CD4-positive, alpha-beta T cell treated with Interleukin-6 for 4 hours (primary cell): ENCODE results near the gene UTP25.
"Not testable (repeated sequence)": the region's sequence is repeated elsewhere in the genome, so short reads cannot be mapped to it uniquely, and the experiment has no call there.

Source experiments
- DNase-seq: peaks from one replicate; pipeline ENCODE4 v3.0.0-alpha.2; 2020; ENCODE audit warnings: mixed read lengths

Gene UTP25

GRCh38 chr1:209827384-209828262, at the start of gene UTP25:
Gene UTP25 (plus strand): TSS chr1:209827972. CDS start chr1:209828064, 92 bp downstream.
- DNase-seq, result peak; percentile 92

GRCh38 chr1:209778102-209778501, 49.7 kb upstream of the UTP25 start:
- no peak for DNase-seq

- no peak for DNase-seq
These were observed 47.5 kb upstream of the UTP25 start for GRCh38 chr1:209780268-209780667.

- DNase-seq, result no peak
These were observed 44.4 kb upstream of the UTP25 start for GRCh38 chr1:209783386-209783785.

- DNase-seq, result peak; percentile 99
These were observed 43.3 kb upstream of the UTP25 start, which contains the start of gene C1orf74 for GRCh38 chr1:209784265-209785169. Gene C1orf74 (minus strand): TSS chr1:209784559. CDS start chr1:209783634, 925 bp downstream.

- no peak for DNase-seq
These were observed 42.2 kb upstream of the UTP25 start for GRCh38 chr1:209785592-209785991.

GRCh38 chr1:209786146-209786545, 41.6 kb upstream of the UTP25 start:
- no peak for DNase-seq

- DNase-seq, result no peak
These were observed 40.2 kb upstream of the UTP25 start for GRCh38 chr1:209787551-209787950.

- DNase-seq, result no peak
These were observed 38.5 kb upstream of the UTP25 start for GRCh38 chr1:209789245-209789644.

GRCh38 chr1:209790286-209791193, 37.2 kb upstream of the UTP25 start:
- no peak for DNase-seq

- DNase-seq, result no peak
These were observed 35.9 kb upstream of the UTP25 start for GRCh38 chr1:209791920-209792319.

GRCh38 chr1:209793711-209794110, 34.1 kb upstream of the UTP25 start:
- DNase-seq, result not testable (repeated sequence)

GRCh38 chr1:209797978-209798639, 29.7 kb upstream of the UTP25 start:
- DNase-seq, result no peak

- no peak for DNase-seq
These were observed 26.6 kb upstream of the UTP25 start for GRCh38 chr1:209800984-209801834.

GRCh38 chr1:209802117-209802779, 25.5 kb upstream of the UTP25 start:
- DNase-seq, result no peak

- DNase-seq, result no peak
These were observed 25.0 kb upstream of the UTP25 start for GRCh38 chr1:209802780-209803152.

- no peak for DNase-seq
These were observed 24.2 kb upstream of the UTP25 start for GRCh38 chr1:209803568-209803967.

- DNase-seq, result no peak
These were observed 22.4 kb upstream of the UTP25 start for GRCh38 chr1:209805341-209805781.

GRCh38 chr1:209805875-209806760, 21.7 kb upstream of the UTP25 start, which contains the start of gene IRF6:
Gene IRF6 (minus strand): TSS chr1:209806142. CDS start chr1:209801413, 4,729 bp downstream.
- DNase-seq, result peak; percentile 78
